Measurements from ENCODE around the gene TFPI2.

The TFPI2 gene

DNA sequence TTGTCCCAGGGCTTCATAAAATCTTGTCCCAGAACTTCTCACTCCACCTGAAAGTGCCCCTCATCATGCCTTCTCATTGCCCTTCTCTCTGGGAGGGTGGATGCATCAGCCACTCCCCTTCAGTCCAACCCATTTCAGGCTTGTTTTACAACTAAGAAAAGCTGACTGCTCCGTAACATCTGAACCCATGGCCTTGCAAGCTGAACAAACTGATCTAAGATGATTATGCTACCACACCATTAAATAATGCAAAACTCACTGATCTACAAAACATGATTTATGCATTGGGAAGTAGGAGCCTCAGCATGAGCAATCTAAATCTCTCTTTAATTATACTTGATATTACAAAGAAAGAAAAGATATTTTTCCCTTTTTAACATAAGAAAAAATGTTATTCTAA is 34.8 kb downstream of the TFPI2 start:
- H3K4me1 Mint-ChIP-seq = no peaks in the 10 kb centered on the region
- no peaks in the 10 kb centered on the region for H3K27me3 Mint-ChIP-seq
- DNase-seq = no peak
- no peak overlapping the region for H3K27ac Mint-ChIP-seq
- CTCF ChIA-PET = no interaction called here
- H3K9me3 Mint-ChIP-seq = no peaks in the 10 kb centered on the region
- H3K36me3 Mint-ChIP-seq = no peaks in the 10 kb centered on the region
- H3K4me3 Mint-ChIP-seq = no peak overlapping the region

DNA sequence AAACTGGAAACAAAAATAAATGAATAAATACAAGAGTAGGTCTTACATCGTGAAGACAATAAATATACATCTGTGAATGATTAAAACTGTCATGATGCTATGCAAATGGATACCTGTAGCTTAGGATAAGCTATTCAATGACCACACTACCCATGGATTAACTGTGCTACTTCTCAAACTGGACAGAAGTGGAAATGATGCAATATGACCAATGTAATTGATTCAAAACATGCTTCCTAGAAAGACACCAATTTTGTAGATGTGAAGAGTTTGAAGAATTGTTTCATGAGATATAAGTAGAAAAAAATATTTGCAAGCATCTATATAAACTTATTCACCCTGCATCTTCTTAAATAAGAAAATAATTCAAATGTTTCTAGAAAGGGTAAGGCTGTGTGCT is 36.1 kb downstream of the TFPI2 start:
- Mint-ChIP-seq H3K27me3 (no peaks in the 10 kb centered on the region), H3K9me3 (no peaks in the 10 kb centered on the region), H3K27ac (no peak overlapping the region), H3K4me1 (no peaks in the 10 kb centered on the region), H3K4me3 (no peak overlapping the region), H3K36me3 (no peaks in the 10 kb centered on the region)
- CTCF ChIA-PET = no interaction called here
- no peak for DNase-seq

DNA sequence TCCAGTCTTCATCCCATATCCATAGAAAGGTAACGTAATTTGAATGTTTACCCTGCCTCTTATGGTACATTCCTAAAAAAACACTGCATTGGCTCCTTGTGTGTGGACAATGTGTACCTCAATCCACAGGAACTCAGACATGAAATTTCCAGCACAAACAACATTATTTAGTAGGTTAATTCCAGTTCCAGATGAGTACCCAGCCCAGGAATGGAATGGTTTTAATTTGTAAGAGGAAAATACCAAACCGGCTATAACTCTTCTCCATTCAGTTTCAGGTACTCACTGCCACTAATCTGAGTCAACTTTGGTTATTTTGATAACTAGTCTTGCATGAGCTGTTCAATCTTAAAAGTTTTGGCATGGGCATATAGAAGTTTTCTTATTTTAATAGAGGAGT is 39.0 kb downstream of the TFPI2 start:
- H3K4me1 Mint-ChIP-seq = no peaks in the 10 kb centered on the region
- H3K36me3 Mint-ChIP-seq = no peaks in the 10 kb centered on the region
- no peak for DNase-seq
- no peak overlapping the region for H3K27ac Mint-ChIP-seq
- H3K9me3 Mint-ChIP-seq = no peaks in the 10 kb centered on the region
- CTCF ChIA-PET = interaction anchor here (0.8 kb wide), 1 partner anchor 120 kb away, joined by 3 read pairs; no protein-coding TSS in a partner anchor
- no peaks in the 10 kb centered on the region for H3K27me3 Mint-ChIP-seq
- H3K4me3 Mint-ChIP-seq = no peak overlapping the region

DNA sequence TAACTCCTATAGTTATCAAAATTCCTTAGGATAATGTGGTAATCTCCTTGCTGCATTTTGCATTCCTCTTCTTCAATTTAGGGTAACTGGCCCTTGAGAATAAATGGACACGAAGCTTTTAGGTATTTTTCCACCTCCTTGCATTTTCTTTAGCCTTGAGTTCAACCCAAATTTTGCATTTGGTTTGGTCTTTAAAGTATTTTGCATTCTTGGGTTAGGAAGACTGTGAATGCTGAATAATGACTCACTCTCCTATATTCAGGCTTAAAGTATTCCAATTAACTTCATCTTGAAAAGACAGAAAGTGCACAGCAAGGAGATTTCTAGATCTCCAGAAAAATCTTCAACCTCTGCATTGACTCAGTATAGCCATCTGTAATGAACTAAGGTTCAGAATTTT is 47.3 kb downstream of the TFPI2 start:
- Mint-ChIP-seq H3K4me3 (no peak overlapping the region), H3K36me3 (no peaks in the 10 kb centered on the region), H3K27ac (no peak overlapping the region), H3K4me1 (no peaks in the 10 kb centered on the region), H3K27me3 (no peaks in the 10 kb centered on the region), H3K9me3 (no peaks in the 10 kb centered on the region)
- CTCF ChIA-PET = no interaction called here
- DNase-seq = no peak

DNA sequence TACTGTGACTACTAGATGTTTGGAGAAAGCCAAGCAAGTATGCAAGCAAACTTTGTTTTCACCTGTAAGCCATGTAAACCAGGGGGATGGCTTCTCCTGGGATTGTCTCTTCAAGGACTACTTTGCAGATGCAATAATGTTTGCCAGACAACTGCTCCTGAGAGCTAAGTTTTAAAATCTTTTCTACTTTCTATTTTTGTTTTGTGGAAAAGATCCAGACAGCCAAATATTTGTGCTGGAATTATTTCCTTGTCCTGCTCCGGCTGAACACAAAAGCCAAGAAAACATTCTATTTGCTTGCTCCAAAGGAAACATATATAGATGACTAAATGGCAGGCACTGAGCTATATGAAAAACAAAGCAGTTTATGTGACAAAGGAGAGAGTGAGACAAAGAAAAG is 51.6 kb downstream of the TFPI2 start:
- Mint-ChIP-seq H3K27ac (no peak overlapping the region), H3K4me3 (no peak overlapping the region), H3K4me1 (no peaks in the 10 kb centered on the region), H3K9me3 (no peaks in the 10 kb centered on the region), H3K36me3 (no peaks in the 10 kb centered on the region), H3K27me3 (no peaks in the 10 kb centered on the region)
- DNase-seq = no peak
- CTCF ChIA-PET = no interaction called here

DNA sequence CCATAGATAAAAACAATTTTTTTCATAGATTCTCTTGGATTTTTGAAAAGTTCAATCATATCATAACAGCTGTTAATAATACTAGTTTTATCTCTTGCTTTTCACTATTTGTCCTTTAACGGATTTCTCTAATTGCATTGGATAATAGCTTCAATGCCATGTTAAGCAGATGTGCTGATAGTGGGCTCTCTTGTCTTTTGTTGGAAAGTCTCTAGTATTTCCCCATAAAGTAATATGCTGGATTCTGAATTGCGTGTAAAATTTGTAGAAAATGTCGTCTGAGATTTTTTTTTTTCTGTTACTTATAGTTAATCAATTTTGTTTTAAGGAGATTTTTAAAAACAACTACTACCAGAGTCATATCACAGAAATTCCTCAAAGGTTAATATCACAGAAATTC is 53.3 kb downstream of the TFPI2 start:
- H3K4me1 Mint-ChIP-seq = no peaks in the 10 kb centered on the region
- H3K9me3 Mint-ChIP-seq = no peaks in the 10 kb centered on the region
- H3K27ac Mint-ChIP-seq = no peak overlapping the region
- DNase-seq = no peak
- CTCF ChIA-PET = interaction anchor here (0.7 kb wide), 1 partner anchor 1507 kb away, joined by 3 read pairs; no protein-coding TSS in a partner anchor
- no peaks in the 10 kb centered on the region for H3K27me3 Mint-ChIP-seq
- no peak overlapping the region for H3K4me3 Mint-ChIP-seq
- H3K36me3 Mint-ChIP-seq = no peaks in the 10 kb centered on the region

DNA sequence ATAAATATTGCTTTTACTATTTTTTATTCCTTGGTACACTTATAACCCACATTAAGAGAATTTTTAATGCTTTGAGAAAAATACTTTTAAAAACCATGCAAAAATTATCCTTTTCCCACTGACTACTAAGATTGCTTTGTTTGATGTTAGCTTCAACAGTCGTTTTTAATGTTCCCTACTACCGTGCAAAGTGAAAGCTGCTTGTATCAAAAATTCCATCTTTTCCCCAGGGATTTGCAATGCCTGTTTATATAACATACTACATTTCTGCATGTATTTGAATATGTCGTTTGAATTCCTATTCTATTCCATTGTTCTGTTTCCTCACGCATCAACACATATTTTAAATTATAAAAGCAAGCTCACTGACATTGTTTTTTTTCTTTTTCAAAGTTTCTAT is 54.4 kb downstream of the TFPI2 start:
- H3K9me3 Mint-ChIP-seq = no peaks in the 10 kb centered on the region
- no peaks in the 10 kb centered on the region for H3K36me3 Mint-ChIP-seq
- no peaks in the 10 kb centered on the region for H3K4me1 Mint-ChIP-seq
- no peak overlapping the region for H3K4me3 Mint-ChIP-seq
- no peak for DNase-seq
- CTCF ChIA-PET = no interaction called here
- H3K27ac Mint-ChIP-seq = no peak overlapping the region
- H3K27me3 Mint-ChIP-seq = no peaks in the 10 kb centered on the region

DNA sequence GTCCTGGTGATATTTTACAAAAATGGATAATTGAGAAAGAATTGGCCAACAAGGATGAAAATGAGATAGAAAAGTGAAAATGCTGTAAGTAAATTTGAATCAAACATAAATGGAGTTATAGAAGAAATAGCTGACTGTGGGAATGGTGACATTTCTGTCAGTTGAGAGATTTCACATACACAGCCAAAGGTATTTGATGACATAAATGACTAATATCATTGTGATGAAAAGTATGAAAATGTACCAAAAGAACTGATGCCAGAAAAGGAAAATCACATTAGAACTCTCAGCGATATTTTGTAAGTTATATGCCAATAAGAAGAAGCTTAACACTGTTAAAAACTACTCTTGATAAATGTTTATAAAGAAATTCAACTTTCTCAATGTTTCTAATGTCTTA is 54.9 kb downstream of the TFPI2 start:
- no peaks in the 10 kb centered on the region for H3K4me1 Mint-ChIP-seq
- H3K9me3 Mint-ChIP-seq = no peaks in the 10 kb centered on the region
- no peak for DNase-seq
- CTCF ChIA-PET = no interaction called here
- H3K27me3 Mint-ChIP-seq = no peaks in the 10 kb centered on the region
- H3K27ac Mint-ChIP-seq = no peak overlapping the region
- H3K36me3 Mint-ChIP-seq = no peaks in the 10 kb centered on the region
- H3K4me3 Mint-ChIP-seq = no peak overlapping the region
